GM21381 (cell line): ENCODE measurements around the gene GPC1.

Experiments used
- ATAC-seq: cut with Tn5 transposase; IDR thresholded peaks from one replicate; pipeline ENCODE4 v1.9.1; 2021; ENCODE audit warnings: mild to moderate bottlenecking, moderate library complexity; ENCODE audit not compliant: unreplicated experiment

GPC1 gene

DNA sequence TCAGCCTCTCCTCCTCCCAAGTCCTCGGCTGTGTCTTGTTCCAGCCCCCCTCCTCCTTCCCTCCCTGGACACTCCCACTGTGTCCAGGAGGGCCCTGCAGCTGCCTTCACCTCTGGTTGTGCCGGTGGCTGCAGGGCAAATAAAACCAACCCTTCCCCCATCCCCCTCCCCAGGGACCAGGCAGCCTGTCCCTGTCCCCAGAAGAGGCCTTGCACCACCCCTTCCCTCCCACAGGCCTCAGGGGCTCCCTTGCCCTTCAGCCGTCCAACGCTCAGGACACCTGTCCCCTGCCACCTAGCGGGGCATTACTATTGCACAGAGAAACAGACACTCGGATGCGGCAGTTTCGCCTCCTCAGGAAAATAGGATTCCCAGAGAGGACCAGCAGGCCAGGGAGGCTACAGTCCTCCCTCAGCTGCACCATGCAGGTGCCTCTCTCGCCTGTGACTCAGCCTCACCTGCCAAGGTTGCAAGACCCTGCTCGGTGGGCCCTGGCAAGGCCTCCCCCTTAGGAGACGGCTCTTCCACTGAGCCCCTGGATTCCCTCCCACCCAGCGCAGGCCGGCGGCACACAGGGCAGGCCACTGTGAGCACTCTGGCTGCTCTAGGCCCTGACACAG, 5.5 kb upstream of the GPC1 start:
- ATAC-seq = no peak

DNA sequence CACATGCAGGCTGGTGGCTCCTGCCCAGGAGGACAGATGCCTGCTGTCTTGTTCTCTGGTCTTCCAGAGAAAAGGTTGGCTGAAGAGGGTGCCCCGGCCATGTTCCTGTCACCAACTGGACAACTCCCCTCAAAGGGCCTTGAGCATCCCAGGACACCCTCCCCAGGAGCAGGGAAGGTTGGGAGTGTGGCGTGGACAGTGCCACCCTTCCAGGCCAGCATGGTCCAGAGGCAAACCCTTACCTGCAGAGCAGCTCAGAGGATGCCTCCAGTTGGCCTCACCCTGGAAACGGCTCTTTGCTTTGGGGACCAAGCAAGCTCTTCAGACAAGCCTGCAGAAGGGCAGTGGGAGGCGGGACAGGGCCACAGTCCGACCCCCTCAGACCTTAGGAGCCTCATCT, 4.9 kb upstream of the GPC1 start:
- ATAC-seq = no peak

DNA sequence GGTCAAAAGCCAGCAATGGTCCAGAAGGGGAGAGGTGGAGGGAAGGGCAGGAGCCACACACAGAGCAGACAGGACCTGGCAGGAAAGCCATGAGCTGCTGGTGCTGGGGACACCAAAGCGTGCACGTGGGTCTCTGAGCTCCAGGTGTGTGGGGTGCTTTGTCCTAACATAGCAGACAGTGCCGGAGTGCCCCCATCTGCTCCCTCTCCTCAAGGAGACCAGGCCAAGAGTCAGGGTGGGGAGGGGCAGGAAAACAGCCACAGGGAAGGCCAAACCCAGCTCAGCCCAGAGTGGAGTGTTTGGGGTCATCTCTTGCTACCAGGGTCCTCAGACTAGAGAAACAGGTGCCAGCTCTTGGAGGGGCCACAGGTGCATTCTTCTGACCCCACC, 4.2 kb upstream of the GPC1 start:
- no peak for ATAC-seq

DNA sequence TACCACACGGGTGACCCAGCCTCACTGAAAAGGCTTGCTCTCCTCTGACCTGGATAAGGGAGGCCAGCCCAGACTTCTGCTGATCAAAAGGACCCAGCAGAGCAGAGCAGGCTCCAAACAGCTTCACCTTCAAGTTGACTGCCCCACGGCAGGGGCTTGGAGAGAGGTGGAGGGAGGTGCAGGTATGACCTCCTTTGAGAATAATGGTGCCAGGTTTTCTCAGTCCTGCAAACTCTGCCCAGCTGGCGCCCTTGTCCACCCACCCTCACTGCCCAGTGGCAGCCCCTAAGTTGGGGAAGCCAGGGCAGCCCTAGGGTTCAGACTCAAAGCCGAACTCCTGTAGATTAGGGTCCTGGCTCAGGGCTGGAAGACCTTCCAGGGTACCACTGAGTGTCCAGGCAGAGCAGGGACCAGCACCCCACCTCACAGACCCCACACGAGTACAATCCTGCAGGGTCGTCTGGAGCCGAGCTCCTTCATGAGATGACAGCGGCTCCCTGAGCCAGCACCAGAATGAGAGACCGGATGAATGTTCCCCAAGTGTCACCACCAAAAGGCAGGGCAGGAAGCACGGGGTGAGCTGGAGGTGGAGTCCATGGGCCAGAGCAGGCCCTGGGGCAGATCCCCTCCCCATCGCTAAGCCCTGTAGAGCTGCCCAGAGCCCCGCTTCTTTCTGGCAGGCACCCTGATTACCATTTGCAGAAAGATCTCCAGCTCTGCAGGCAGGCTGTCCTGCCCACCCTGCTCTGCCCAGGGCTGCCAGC, 3.6 kb upstream of the GPC1 start:
- ATAC-seq = no peak

DNA sequence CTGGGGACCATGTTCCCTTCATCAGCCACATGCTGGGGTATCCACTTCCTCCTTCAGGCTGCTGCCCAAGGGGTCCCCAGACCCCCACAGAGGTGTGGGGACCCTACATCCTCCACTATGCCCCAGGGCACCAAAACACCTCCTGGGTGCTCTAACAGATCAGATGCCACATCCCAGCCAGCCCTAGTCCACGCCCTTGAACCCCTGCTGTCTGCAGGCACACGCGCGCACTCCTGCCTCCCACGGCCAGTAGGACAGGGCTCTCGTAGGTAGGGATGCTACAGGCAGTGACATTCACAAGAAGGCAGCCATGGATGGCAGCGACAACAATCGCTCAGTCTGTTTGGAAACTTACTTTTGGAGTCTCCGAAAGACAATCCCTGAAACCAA, 3.0 kb upstream of the GPC1 start:
- no peak for ATAC-seq

DNA sequence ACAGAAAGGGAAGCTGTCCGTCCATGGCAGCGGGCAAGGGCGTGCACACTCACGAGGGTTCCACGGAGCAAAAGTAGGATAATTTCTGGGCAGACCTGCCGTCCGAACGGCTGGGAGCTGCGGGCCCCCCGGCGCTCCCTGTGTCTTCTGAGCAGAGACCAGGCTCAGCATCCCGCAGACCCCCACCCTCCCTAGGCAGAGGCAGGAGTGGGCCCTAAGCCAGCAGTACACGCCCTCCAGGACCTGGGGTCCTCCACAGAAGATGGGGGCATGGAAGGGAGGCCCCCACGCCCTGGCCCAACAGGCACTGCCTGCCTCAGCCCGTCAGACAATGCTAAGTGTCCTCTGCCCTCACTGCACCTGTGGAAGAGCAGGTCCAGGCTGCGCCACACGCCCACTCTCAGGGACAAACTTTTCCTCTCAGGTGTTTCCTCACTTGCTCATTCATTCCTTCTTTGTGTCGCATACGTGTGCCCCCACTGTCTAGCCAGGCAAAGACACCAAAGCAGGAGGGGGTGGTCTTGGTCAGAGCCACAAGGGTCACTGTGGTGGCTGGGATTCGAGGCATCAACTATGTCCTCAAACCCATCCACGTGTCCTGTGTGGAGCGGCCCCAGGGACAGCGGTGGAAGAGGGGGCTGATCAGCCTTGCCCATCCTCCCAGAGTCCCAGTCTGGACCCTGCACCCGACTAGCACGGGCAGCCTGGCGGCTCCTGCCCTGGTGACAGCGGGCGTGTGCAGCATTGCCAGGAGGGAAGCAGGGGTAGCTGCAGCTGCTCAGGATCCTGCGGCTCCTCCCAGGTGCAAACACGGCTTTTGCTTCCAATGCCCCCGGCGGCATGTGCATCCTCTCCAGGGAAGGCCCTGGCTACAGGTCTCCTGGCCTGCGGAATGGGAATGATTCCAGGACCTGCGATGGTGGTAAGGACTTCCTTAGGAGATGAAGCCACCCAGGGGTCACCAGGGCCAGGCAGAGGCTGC, 2.4 kb upstream of the GPC1 start:
- ATAC-seq = no peak

DNA sequence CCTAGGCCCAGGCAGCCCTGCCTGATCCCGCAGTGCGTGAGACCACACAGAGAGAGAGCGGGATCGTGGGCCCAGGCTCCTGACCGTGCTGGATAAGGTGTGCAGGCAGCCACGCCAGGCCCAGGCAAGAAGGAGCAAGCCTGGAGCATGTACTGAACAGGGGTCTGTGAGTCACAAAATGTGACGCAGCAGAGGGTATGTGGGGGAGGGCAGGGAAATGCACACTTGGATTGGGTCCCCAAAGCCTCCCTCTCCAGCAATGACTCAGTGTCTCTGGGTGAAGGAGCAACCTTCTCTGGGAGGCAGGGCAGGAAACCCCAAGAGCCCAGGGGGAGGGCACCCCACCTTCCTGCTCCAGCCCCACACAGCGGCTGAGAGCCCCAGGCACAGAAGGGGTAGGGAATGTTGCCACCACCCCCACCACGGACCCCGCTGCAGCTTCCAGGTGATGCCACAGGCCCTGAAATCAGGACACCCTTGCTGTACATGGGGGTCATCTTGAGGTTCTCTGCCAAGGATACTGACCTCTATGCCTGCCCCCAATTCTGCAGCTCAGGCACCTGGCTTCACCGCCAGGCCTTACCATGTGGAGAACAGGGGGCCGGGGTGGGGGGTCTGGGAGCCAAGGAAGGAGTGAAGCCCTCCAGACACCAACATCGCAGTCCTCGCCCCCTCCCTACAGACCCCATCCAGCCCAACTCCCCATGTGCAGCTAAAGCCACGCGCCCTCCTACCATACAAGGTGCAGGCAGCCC, 1.3 kb upstream of the GPC1 start:
- no peak for ATAC-seq

DNA sequence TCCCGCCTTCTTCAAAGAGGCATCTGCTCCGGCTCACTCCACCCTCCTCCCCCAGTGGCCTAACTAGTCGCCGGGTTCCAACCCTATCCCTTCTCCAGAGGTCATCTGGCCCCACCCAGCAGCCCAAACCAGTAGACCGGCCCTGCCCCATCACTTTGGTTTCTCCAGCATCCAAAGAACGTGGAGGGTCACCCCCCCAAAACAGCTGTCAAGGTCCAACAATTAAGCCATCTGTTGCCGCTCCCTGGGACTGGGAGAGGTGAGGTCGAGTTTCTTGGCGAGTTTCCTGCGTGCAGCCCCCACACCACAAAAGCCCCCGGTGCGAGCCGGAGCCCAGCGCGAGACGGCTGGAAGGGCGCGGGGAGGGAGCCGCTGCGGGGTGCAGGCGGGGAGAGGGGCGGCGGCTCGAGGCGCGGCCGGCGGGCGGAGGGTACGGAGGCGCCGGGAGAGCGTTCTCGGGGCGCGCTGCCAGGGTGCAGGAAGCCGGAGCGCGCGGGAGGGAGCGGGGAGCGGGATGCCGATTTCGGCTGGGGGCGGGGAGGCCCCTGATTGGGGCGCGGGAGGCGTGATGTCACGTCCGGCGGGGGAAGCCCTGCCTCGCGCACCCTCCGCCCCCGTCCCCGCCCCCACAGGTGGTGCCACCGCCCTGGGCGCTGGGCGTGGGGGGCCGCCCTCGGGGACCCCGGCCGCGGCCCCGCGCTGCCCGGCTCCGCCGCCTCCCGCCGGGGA, 571 bp upstream of the GPC1 start:
- ATAC-seq = peak; percentile 67

DNA sequence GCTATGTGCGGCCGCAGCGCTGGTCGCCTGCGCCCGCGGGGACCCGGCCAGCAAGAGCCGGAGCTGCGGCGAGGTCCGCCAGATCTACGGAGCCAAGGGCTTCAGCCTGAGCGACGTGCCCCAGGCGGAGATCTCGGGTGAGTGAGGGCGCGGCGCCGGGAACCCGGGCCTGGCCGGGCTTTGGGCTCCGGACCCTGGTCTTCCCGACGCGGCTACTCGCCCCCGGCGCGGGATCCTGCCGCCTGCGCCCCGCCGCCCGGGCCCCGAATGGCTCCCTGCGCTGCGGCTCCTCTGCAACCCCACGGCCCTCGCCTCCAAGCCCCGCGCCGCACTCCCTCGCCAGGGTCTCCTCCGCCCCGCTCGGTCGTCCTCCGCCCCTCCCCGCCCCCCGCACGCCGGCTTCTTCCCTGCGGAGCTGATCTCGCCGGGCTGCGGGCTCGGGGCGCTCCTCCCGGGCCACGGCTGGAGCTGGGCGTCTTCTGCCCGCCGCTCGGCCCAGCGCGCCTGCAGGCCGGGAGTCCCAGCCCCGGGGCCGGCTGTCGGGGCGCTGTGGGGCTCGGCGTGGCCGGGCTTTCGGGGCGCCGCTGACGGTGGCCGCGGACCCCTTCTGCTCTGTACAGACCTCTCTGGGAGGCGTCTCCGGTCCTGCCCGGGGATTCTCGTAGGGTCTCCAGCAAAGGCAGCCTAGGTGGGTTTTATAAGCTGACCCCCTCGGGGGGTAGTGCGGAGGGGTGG, 652 bp downstream of the GPC1 start:
- peak; percentile 15 for ATAC-seq

DNA sequence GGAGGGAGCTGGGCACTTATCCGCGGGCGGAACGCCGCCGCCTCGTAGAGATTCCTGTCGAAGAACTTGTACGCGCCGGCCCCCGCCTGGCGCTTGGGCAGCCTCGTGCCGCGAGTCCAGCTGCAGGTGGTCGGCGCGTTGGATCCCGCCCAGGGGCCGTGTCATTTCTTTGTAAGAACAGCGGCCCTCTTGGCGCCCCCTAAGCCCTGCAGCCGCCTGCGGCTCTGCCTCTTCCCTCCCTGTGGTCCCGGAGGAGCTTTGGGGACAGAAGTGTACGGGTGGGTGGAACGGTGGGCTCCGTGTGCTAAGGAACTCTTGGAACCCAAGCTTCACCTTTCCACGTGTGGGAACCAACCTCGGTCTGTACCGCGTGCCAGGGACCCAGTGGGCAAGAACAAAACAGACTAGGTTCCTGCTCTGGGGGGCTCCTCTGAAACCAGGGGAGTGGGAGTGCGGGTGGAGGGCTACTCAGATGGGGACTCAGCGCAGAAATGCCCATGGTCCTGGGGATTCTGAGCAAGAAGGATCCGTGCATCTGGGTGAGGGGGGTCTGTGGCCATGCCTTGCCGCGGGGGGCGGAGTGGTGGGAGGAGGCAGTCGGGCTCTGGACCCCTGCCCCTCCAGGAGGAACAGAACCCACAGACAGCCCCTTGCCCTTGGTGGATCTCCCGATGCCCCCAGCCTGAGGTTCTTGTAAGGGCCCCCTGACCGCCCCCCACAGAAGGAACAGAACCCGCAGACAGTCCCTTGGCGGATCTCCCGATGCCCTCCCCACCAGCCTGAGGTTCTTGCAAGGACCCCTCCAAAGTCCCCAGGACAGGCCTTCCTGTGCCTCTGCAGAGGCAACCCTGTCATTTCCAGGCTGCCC, 1.5 kb downstream of the GPC1 start:
- ATAC-seq = no peak

DNA sequence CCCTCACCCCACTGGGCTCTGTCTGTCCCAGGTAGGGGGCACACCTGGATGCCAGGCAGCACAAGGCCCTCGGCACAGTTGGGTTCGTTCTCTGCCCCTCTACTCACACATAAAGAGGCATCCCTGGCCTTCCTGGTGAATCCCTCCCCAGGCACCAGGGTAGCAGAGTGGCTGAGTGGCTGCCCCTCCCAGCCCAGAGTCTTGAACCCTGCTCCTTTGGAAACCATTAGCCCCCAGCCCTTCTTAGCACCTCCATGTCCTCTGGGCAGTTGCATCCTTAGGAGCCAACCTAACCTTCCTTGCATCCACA, 2.0 kb downstream of the GPC1 start:
- ATAC-seq = no peak

DNA sequence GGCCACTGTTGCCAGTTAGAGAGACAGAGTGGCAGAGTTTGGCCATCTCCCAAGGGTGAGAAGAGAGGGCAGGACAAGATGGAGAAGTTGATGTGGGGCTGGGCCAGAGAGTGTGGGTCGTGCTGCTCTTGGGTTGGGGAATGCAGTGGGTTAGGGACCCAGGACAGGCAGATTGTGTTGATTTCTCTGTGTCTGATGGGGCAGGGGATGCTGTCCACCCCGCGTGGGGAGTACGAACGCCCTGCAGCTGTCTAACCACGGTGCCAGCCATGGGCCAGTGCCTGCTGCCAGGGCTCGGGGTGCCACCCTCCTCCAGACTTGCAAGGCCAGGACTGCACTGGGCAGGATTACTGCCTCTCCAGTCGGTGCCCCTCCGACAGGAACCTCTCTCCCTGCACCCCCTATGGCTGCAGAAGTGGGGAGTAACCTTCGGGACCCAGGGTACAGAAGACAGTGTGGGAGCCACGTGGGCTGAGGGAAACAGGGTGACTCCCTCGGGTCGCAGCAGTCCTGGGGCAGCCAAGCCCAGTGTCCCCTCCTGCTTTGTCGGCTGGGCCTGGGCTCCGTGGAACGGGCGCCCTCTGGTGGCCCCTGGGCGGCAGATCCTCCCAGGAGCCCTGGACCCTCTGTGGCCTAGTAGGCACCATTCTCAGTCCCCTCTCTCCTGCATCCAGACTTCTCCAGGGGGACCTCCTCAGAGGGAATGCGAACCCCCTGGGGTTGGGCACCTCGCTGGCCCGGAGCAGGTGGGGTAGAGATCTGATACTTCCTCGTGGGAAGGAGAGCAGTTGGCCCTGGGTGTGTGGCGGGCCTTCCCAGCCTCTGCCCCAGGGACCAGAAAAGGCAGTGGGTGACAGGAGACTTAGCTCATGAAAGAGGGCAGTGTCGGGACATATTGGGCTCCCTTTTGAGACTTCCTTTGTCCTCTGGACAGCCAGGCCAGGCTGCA, 2.7 kb downstream of the GPC1 start:
- no peak for ATAC-seq

DNA sequence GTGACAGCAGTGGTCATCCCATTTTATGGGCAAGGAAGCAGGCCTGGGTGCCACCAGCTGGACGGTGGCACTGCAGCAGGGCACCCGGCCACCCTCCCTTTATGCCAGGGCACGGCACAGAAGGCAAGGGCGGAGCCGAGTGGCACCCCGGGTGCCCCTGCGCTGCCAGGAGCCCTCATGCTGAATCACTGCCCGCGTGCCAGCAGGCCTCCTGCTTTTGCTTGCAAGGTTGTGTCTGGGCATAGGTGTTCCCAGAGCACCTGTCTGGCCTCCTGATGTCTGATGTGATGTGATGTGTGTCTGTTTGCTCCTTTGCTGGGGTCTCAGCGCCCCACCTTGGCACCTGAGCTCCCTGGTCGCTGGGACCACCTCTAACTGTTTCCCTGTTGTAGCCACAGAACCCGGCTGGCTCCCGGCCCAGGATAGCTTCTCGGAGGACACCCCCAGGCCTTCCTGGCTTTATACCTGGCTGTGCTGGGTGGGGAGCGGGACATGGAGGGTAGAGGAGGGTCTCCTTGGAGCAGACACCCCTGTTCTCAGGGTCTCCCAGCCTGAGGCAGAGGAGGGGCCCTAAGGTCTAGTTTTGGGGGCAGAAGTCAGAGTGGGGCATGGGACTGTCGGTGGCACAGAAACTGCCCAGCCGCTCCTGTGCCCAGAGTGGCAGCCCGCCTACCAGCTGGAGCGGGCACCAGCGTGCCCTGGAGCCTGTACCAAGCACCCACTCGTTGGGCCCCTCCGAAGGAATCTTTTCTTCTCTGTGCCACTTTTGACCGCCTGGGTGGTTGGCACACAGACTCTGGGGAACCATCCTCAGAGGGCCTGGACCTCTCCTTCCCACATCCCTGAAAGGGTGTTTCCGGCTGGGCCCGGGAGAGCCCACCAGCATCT, 3.6 kb downstream of the GPC1 start:
- no peak for ATAC-seq

DNA sequence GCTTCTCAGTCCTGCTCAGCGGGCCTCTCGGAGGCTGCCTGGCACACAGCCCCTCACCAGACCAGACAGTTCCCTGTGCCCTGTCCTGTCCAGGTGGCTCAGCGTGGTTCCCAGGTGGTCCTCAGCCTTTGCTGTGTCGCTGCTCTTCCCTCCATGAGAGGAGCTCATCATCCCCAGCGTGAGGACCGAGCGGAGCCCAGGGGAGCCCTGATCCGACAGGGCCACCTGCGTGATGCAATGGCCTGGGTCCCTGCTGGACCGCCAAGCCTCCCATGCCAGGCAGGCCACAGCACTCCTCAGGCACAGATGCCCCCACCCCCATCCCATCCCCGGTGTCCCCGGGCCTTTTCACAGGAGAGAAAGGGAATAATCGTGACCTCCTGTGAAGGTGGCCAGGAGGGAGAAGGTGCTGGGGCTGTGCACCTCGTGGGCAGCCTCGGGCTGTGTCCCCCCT, 4.3 kb downstream of the GPC1 start:
- ATAC-seq = no peak

DNA sequence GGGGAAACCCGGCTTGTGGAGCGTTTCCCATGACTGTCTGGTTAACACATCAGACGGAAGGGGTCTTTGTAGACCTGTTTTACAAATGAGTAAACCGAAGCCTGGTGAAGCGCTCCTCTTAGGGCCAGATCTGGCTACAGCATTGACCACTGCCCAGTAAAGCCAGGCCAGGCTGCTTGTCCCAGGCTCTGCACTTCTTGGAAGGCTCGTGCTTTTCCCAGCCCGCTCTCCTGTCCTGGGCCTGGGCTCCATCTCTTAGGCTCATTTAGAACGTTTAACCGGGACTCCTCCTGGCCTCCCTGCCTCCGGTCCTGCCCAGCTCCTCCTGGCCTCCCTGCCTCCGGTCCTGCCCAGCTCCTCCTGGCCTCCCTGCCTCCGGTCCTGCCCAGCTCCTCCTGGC, 4.8 kb downstream of the GPC1 start:
- no peak for ATAC-seq

DNA sequence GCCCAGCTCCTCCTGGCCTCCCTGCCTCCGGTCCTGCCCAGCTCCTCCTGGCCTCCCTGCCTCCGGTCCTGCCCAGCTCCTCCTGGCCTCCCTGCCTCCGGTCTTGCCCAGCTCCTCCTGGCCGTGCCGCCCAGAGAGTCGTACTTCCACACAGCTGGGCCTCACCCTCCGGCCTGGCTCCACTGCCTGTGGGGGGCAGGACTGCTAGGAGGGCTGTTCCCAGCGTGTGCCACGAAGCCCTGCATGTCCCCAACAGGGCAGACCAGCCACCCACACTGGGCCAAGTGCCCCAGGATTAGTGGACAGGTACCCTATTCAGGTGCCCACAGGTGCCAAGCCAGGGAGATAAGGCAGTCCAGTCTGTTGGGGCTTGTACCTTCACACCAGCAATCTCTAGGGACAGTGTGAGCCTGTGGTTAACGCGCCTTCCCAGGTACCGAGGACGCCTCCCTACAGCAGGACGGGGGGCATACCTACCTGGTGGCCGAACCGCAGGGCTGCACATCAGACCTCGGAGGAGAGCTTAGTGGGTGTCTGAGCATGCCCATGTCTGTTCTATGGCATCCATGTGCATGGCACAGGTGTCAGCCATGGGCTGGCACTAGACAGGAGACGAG, 5.3 kb downstream of the GPC1 start:
- ATAC-seq = no peak
